IPS-20b (cell line): ENCODE results near the gene ADAMTS13.

Source experiments
- H3K27ac ChIP-seq: one replicate; pipeline ENCODE4 v1.5.1; 2013; ENCODE audit warnings: low read length
- H3K27me3 ChIP-seq: 2 replicates; pipeline ENCODE4 v1.6.1; 2013; ENCODE audit warnings: mild to moderate bottlenecking, low read length, inconsistent platforms; ENCODE audit not compliant: insufficient read depth
- H3K36me3 ChIP-seq: 2 replicates; pipeline ENCODE4 v1.6.1; 2013; ENCODE audit warnings: low read depth, mild to moderate bottlenecking, inconsistent platforms, low read length, moderate library complexity; ENCODE audit not compliant: insufficient read depth
- H3K4me1 ChIP-seq: 2 replicates; pipeline ENCODE4 v1.6.1; 2013; ENCODE audit warnings: mild to moderate bottlenecking, control low read depth, inconsistent platforms, low read length, moderate library complexity; ENCODE audit not compliant: insufficient read depth
- H3K4me3 ChIP-seq: 2 replicates; pipeline ENCODE4 v1.5.1; 2013; ENCODE audit warnings: mild to moderate bottlenecking, low read length, inconsistent platforms
- H3K9ac ChIP-seq: 2 replicates; pipeline ENCODE4 v1.6.1; 2013; ENCODE audit warnings: low read depth, mild to moderate bottlenecking, inconsistent platforms, low read length, moderate library complexity
- H3K9me3 ChIP-seq: 2 replicates; pipeline ENCODE4 v1.6.1; 2013; ENCODE audit warnings: mild to moderate bottlenecking, low read depth, low read length, inconsistent platforms; ENCODE audit not compliant: insufficient read depth

ADAMTS13 gene

GRCh38 chr9:133468777-133469421 lies 46.7 kb downstream of the ADAMTS13 start:
- H3K9ac ChIP-seq = no peak overlapping the region
- no peak overlapping the region for H3K4me3 ChIP-seq
- H3K4me1 ChIP-seq = no peaks in the 10 kb centered on the region
- H3K36me3 ChIP-seq = peaks cover 13% of the 10 kb centered on the region
- no peaks in the 10 kb centered on the region for H3K27me3 ChIP-seq
- no peak overlapping the region for H3K27ac ChIP-seq
- H3K9me3 ChIP-seq = no peaks in the 10 kb centered on the region

GRCh38 chr9:133470427-133470924 lies 48.3 kb downstream of the ADAMTS13 start:
- H3K27ac ChIP-seq = no peak overlapping the region
- no peaks in the 10 kb centered on the region for H3K4me1 ChIP-seq
- H3K4me3 ChIP-seq = no peak overlapping the region
- H3K9me3 ChIP-seq = no peaks in the 10 kb centered on the region
- H3K36me3 ChIP-seq = peaks cover 20% of the 10 kb centered on the region
- no peak overlapping the region for H3K9ac ChIP-seq
- H3K27me3 ChIP-seq = no peaks in the 10 kb centered on the region

- H3K27me3 ChIP-seq = no peaks in the 10 kb centered on the region
- no peak overlapping the region for H3K4me3 ChIP-seq
- no peaks in the 10 kb centered on the region for H3K9me3 ChIP-seq
- no peak overlapping the region for H3K27ac ChIP-seq
- H3K4me1 ChIP-seq = no peaks in the 10 kb centered on the region
- H3K36me3 ChIP-seq = peaks cover 20% of the 10 kb centered on the region; the same call in 1 of the 2 replicates
- H3K9ac ChIP-seq = no peak overlapping the region
These were observed 48.8 kb downstream of the ADAMTS13 start for GRCh38 chr9:133470988-133471387.

GRCh38 chr9:133471551-133472276 lies 49.5 kb downstream of the ADAMTS13 start:
- H3K9me3 ChIP-seq = no peaks in the 10 kb centered on the region
- peaks cover 21% of the 10 kb centered on the region; the same call in 1 of the 2 replicates for H3K36me3 ChIP-seq
- no peaks in the 10 kb centered on the region for H3K4me1 ChIP-seq
- H3K27ac ChIP-seq = no peak overlapping the region
- no peak overlapping the region for H3K4me3 ChIP-seq
- H3K9ac ChIP-seq = no peak overlapping the region
- no peaks in the 10 kb centered on the region for H3K27me3 ChIP-seq

DNA sequence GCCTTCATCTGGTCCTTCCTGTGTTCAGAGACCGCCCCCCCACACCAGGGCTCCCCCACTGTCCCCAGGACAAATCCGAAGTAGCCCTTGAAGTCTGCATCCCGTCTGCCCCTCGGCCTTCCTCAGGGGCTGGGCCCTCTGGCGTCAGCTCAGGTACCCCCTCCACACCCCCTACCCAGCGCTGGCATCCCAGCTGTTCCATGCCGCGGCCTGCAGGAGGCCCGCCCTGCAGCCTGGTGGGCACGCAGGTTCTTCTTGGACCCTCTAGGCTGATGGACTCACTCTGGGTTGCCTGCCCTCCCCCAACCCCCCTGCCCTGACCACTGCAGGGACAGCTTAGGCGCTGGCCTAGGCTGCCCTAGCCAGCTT lies 50.1 kb downstream of the ADAMTS13 start:
- no peak overlapping the region for H3K27ac ChIP-seq
- peaks cover 23% of the 10 kb centered on the region; the same call in 1 of the 2 replicates for H3K36me3 ChIP-seq
- no peak overlapping the region for H3K9ac ChIP-seq
- H3K27me3 ChIP-seq = no peaks in the 10 kb centered on the region
- no peaks in the 10 kb centered on the region for H3K4me1 ChIP-seq
- no peak overlapping the region for H3K4me3 ChIP-seq
- H3K9me3 ChIP-seq = no peaks in the 10 kb centered on the region

DNA sequence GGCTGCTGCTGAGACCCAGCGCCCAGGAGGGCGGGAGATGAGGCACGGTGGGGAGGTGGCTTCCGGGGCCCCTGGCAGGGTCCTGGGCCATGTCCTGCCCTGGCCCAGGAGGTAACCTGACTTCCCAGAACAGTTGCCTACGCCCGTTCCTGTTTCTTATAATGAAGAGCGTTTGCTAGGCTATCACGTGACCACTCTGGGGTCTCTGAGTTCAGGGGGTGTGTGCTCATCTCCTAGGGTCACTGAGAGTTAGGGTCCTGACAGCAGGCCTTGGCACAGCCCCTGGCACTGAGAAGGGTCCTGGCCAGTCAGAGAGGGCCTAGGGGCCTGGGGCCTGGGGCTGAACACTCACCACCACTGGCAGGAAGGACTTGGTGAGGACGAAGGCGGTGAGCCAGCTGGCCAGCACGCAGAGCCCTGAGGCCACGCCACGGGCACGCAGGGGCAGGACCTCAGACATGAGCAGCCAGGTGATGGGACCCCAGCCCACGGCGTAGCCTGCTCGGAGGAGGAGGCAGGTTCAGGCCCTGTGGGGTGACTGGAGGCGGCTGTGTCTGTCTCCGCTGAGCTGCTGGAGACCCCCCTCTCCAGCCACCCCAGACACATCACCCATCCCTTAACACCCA lies 50.7 kb downstream of the ADAMTS13 start:
- no peaks in the 10 kb centered on the region for H3K9me3 ChIP-seq
- H3K4me3 ChIP-seq = no peak overlapping the region
- H3K36me3 ChIP-seq = peaks cover 23% of the 10 kb centered on the region; the same call in 1 of the 2 replicates
- peaks cover 1% of the 10 kb centered on the region; the same call in 1 of the 2 replicates for H3K4me1 ChIP-seq
- H3K9ac ChIP-seq = no peak overlapping the region
- H3K27me3 ChIP-seq = no peaks in the 10 kb centered on the region
- no peak overlapping the region for H3K27ac ChIP-seq

DNA sequence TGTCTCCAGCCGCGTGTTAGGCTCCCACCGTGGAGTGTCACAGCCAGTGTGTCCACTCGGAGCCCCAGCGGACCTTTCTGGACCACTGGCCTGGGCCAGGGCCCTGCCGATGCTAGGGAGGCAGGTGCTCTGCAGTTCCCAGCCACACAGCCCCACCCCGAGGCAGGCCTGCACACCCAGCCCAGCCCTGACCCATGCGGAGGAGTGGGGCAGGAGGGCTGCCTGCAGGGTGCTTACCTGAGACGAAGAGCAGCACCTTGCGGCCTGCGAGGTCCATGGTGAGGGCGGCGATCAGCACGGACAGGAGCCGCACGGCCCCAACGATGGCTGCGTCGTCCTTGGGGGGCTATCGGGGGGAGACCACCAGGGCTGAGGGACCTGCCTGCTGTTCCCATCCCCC lies 51.6 kb downstream of the ADAMTS13 start:
- Histone ChIP-seq H3K4me3 (no peak overlapping the region), H3K4me1 (peaks cover 5% of the 10 kb centered on the region), H3K36me3 (peaks cover 23% of the 10 kb centered on the region; the same call in 1 of the 2 replicates), H3K27ac (no peak overlapping the region), H3K9me3 (no peaks in the 10 kb centered on the region), H3K27me3 (no peaks in the 10 kb centered on the region), H3K9ac (no peak overlapping the region)

DNA sequence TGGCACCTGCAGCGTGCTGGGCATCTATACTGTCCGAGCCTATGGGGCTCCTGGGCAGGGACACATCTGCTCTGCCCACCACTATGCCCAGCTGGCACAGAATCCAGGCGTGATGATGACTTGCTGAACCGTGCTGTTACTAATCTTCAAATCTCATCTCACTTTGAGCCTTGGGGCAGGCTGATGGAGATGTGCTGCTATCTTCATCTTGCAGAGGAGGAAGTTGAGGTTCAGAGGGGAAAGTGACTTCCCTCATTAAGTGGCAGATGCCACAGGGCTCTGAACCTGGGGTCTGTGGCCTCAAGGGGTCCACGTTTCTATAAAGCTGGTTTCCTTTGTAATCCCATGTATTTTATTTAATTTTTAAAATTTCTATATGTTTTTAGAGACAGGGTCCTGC lies 52.0 kb downstream of the ADAMTS13 start:
- peaks cover 23% of the 10 kb centered on the region; the same call in 1 of the 2 replicates for H3K36me3 ChIP-seq
- no peaks in the 10 kb centered on the region for H3K9me3 ChIP-seq
- H3K4me1 ChIP-seq = peaks cover 5% of the 10 kb centered on the region
- H3K9ac ChIP-seq = no peak overlapping the region
- H3K4me3 ChIP-seq = no peak overlapping the region
- H3K27ac ChIP-seq = no peak overlapping the region
- H3K27me3 ChIP-seq = 0 out of 2 replicates have a peak, but pooled peaks cover under 1% of the 10 kb centered on the region

GRCh38 chr9:133474853-133475252 lies 52.7 kb downstream of the ADAMTS13 start:
- H3K27me3 ChIP-seq = peaks cover 6% of the 10 kb centered on the region
- H3K9me3 ChIP-seq = no peaks in the 10 kb centered on the region
- peaks cover 5% of the 10 kb centered on the region for H3K4me1 ChIP-seq

DNA sequence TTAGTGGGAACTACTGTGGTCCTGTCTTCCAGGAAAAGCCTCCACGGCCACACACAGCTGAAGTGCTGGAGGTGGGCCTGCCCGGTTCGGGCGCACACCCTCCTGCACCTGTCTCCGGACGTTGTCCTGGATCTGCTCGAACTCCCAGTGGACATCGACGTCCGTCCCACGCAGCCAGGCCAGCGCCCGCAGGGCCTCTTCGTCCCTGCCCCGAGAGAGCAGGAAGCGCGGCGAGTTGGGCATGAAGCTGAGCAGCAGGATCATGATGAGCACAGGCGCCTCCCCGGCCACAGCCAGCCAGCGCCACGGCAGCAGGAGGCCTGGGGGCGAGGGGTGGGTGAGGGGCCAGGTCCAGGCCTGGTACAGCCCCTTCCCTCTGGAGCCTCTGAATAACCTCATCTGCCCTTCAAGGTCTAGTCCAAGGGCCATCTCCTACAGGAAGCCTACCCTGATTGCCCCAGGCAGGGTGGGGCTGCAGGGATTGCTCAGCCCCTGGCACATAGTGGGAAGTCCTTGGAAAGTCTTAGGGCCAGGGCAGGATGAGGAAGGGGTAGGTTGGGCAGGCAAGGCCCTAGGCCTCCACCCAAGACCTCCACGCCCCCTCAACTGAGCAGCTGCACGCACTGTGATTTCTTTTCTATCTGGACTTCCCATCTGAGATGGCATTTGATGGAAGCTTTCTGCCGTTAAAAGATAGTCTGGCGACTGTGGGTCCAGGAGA lies 53.3 kb downstream of the ADAMTS13 start:
- no peak overlapping the region for H3K9ac ChIP-seq
- no peak overlapping the region for H3K4me3 ChIP-seq
- H3K27ac ChIP-seq = no peak overlapping the region
- H3K27me3 ChIP-seq = peaks cover 9% of the 10 kb centered on the region
- H3K9me3 ChIP-seq = no peaks in the 10 kb centered on the region
- H3K4me1 ChIP-seq = peaks cover 5% of the 10 kb centered on the region
- peaks cover 23% of the 10 kb centered on the region; the same call in 1 of the 2 replicates for H3K36me3 ChIP-seq

More at GRCh38 chr9:133474853-133475252, 52.7 kb downstream of the ADAMTS13 start:
- no peak overlapping the region for H3K27ac ChIP-seq
- H3K4me3 ChIP-seq = no peak overlapping the region
- H3K9ac ChIP-seq = no peak overlapping the region
- H3K36me3 ChIP-seq = peaks cover 23% of the 10 kb centered on the region; the same call in 1 of the 2 replicates
